Neutrophil (primary cell): Measurements from ENCODE around the gene FCAR.
"Not testable (repeated sequence)": the region's sequence is repeated elsewhere in the genome, so short reads cannot be mapped to it uniquely, and the experiment has no call there.

ENCODE experiments used
- H3K27ac ChIP-seq: fragments of 200-600 bp; sonication (generic); 2 replicates; pipeline ENCODE4 v1.5.1; 2016; ENCODE audit warnings: mild to moderate bottlenecking, moderate library complexity
- H3K27me3 ChIP-seq: fragments of 200-600 bp; sonication (generic); 2 replicates; pipeline ENCODE4 v1.6.0; 2016; ENCODE audit warnings: mild to moderate bottlenecking
- H3K36me3 ChIP-seq: fragments of 200-600 bp; sonication (generic); 2 replicates; pipeline ENCODE4 v1.5.1; 2017
- H3K4me1 ChIP-seq, 2 experiments: fragments of 200-600 bp in 1 of 2; sonication (generic) in 1 of 2; 1 replicate in 1 of 2; 2 replicates in 1 of 2; pipeline versions ENCODE4 v1.5.1 to v1.6.1; 2013 to 2016; ENCODE audit warnings: low read depth in 1 of 2, low read length in 1 of 2, mild to moderate bottlenecking in 1 of 2, moderate library complexity in 1 of 2; ENCODE audit not compliant: control insufficient read depth in 1 of 2, insufficient read depth in 1 of 2
- H3K4me3 ChIP-seq, 2 experiments: fragments of 200-600 bp in 1 of 2; sonication (generic) in 1 of 2; 1 replicate in 1 of 2; 2 replicates in 1 of 2; pipeline ENCODE4 v1.5.1; 2013 to 2016; ENCODE audit warnings: low read depth in 1 of 2, low read length in 1 of 2, mild to moderate bottlenecking in 1 of 2, moderate library complexity in 1 of 2
- H3K9me3 ChIP-seq: fragments of 200-600 bp; sonication (generic); 2 replicates; pipeline ENCODE4 v1.5.1; 2016
- CTCF ChIP-seq: fragments of 200-600 bp; sonication (generic); IDR thresholded peaks from 2 replicates; pipeline ENCODE4 v1.5.1; 2016; ENCODE audit warnings: antibody characterized with exemption

The FCAR gene

GRCh38 chr19:54850930-54851329 lies 23.1 kb upstream of the FCAR start:
- Histone ChIP-seq H3K4me3 (no peak overlapping the region), H3K27me3 (no peaks in the 10 kb centered on the region), H3K4me1 (peaks cover 14 to 26% of the 10 kb centered on the region in 2 experiments), H3K9me3 (no peaks in the 10 kb centered on the region), H3K27ac (peak overlapping the region; percentile 59), H3K36me3 (no peaks in the 10 kb centered on the region)
- TF ChIP-seq CTCF = no peak

- H3K4me1 ChIP-seq = peaks cover 14 to 26% of the 10 kb centered on the region in 2 experiments
- no peaks in the 10 kb centered on the region for H3K9me3 ChIP-seq
- no peaks in the 10 kb centered on the region for H3K36me3 ChIP-seq
- no peak overlapping the region for H3K4me3 ChIP-seq
- no peak for TF ChIP-seq CTCF
- H3K27ac ChIP-seq = peak overlapping the region; percentile 59
- no peaks in the 10 kb centered on the region for H3K27me3 ChIP-seq
These were observed 22.7 kb upstream of the FCAR start for GRCh38 chr19:54851353-54851752.

GRCh38 chr19:54855241-54855640 lies 18.8 kb upstream of the FCAR start:
- H3K4me1 ChIP-seq = peaks cover 36 to 47% of the 10 kb centered on the region in 2 experiments
- H3K27ac ChIP-seq = peak overlapping the region; percentile 63
- H3K27me3 ChIP-seq, H3K4me3 ChIP-seq, H3K36me3 ChIP-seq, H3K9me3 ChIP-seq: not testable (repeated sequence)

GRCh38 chr19:54858476-54858875 lies 15.6 kb upstream of the FCAR start:
- H3K27me3 ChIP-seq = peaks cover 16% of the 10 kb centered on the region
- H3K9me3 ChIP-seq, H3K4me3 ChIP-seq, H3K36me3 ChIP-seq: not testable (repeated sequence)
- peaks cover 31 to 33% of the 10 kb centered on the region in 2 experiments for H3K4me1 ChIP-seq
- H3K27ac ChIP-seq = peak overlapping the region; percentile 72

GRCh38 chr19:54859421-54859820 lies 14.6 kb upstream of the FCAR start:
- Histone ChIP-seq H3K27ac (peak overlapping the region; percentile 72), H3K27me3 (peaks cover 16% of the 10 kb centered on the region), H3K4me3 (peak overlapping the region in 1 of 2 experiments; percentile 7), H3K4me1 (peaks cover 31 to 33% of the 10 kb centered on the region in 2 experiments)
- H3K9me3 ChIP-seq, H3K36me3 ChIP-seq: not testable (repeated sequence)

GRCh38 chr19:54863459-54863858 lies 10.6 kb upstream of the FCAR start:
- H3K27ac ChIP-seq, H3K9me3 ChIP-seq, H3K4me3 ChIP-seq, H3K36me3 ChIP-seq: not testable (repeated sequence)
- Histone ChIP-seq H3K27me3 (peaks cover 32% of the 10 kb centered on the region), H3K4me1 (peaks cover 17 to 19% of the 10 kb centered on the region in 2 experiments)

- Histone ChIP-seq H3K9me3 (no peaks in the 10 kb centered on the region), H3K27me3 (peaks cover 1% of the 10 kb centered on the region), H3K4me1 (peaks cover 46 to 51% of the 10 kb centered on the region in 2 experiments), H3K36me3 (peaks cover 3% of the 10 kb centered on the region), H3K4me3 (peak overlapping the region; percentile 8 to 25), H3K27ac (peak overlapping the region; percentile 95)
- no peak for TF ChIP-seq CTCF
These were observed 2.3 kb upstream of the FCAR start for GRCh38 chr19:54871696-54872095.

- peak overlapping the region; percentile 84 to 92 for H3K4me3 ChIP-seq
- H3K9me3 ChIP-seq = no peaks in the 10 kb centered on the region
- peaks cover 82 to 85% of the 10 kb centered on the region in 2 experiments for H3K4me1 ChIP-seq
- peak; percentile 11 for TF ChIP-seq CTCF
- peaks cover 11% of the 10 kb centered on the region for H3K36me3 ChIP-seq
- H3K27ac ChIP-seq = peak overlapping the region; percentile 95
- no peaks in the 10 kb centered on the region for H3K27me3 ChIP-seq
These were observed 1.5 kb downstream of the FCAR start for GRCh38 chr19:54875506-54875905.
